Stimulated activated CD8-positive, alpha-beta memory T cell treated with anti-CD3 and anti-CD28 coated beads, Interleukin-4, amount 100 ng/mL, for 24 hours (primary cell): ENCODE results near the gene FEZF1.
"Not testable (repeated sequence)": the region's sequence is repeated elsewhere in the genome, so short reads cannot be mapped to it uniquely, and the experiment has no call there.

Source experiments
- DNase-seq: peaks from one replicate; pipeline ENCODE4 v3.0.0-alpha.2; 2020; ENCODE audit warnings: low read depth

Gene FEZF1

DNA sequence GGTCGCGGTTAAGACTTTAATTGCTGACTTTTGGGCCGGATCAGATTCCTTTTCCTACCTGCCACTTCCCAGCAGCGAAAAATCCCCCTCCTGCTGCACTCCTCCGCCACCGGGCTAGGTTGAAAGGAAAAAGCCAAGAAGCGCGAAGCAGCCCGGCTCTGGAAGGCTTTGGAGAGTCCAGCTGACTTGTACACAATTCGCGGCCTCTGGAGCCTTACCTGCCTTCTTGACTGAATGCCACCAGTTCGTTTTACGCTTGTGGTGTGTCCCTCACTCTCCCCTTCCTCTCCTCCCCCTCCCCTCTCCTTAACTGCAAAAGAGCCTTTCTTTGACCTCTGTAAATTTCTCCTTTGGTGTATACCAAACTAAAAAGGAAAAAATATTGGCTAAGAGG, 2.7 kb upstream of the FEZF1 start:
- DNase-seq: no peak

DNA sequence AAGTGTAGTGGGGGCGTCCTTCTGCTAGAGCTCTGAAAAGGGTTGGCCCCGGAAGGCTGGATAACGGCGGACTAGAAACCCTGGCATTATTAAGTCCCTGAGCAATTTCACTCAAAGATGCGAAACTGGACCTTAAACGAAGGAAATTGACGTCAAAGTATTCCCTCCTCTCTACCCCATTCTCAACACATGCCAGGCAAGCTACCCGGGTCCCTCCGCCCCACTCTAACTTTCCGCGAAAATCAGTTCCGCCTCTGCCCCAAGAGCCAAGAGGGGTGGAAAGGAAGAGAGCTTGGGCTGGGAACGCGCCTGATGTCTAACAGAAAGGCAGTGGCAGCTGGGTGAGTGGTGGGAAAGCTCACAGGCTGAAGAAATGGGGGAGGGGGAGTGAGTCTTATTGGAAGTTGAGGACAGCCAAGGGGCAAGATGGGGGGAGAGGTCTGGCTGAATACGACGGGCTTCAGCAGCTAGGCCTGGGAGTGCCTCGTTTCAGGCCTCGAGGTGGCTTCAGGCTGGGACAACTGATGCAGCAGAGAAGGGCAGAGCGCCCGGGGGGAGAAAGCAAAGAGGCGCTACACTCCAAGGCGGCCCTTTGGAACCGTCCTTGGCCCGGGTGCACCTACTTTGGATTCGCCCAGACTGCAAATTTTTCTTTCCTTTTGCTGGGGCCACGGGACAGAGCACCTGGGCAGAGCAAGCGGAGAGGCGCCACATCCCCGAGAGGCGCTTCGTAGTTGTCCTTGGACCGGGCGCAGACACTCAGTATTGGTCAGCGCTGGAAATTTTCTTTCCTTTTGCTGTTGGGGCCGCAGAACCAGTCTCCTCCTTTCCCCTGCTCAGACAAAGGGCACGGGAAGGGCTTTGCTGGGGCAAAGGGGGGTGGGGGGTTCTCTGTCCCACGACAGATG, 2.0 kb upstream of the FEZF1 start:
- DNase-seq: no peak

DNA sequence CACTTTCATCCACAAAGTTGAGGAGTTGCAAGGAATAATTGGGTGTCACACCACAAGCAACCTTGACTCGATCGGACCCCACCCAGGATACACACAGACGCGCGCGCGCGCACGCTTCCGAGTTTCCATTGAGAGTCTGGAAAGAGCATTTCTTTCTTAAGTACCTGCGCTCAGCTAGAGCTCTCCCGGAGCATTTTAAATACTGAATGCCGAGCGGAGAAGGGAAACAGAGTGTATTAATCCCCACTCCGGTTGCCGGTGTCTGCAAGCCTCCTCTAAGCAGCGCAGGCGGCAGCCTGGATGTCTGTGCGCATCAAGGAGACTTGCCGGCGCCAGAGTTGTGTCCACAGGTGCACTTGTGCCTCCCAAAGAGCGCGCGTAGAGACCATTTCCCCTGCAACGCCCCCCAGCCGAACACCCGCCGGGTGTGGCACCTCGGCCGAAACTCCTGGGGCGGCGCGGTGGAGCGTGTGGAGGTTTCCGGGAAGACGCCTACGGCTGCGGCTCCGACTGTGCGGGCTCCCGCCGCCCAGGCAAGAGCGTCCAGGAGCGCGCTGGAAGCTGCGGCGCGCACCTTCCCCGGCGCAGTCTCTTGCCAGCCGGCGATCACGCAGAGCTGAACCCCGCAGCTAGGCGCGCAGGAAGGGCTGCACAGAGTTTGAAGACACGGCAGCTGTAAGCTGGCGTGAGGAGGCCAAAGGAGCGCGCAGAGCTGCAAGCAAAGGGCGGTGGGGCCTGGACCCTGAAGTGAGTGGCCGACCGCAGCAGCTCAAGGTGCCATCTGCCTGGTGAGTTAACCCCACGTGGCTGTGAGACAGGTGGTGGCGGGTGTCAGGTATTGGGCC, 1.1 kb upstream of the FEZF1 start:
- DNase-seq: no peak

DNA sequence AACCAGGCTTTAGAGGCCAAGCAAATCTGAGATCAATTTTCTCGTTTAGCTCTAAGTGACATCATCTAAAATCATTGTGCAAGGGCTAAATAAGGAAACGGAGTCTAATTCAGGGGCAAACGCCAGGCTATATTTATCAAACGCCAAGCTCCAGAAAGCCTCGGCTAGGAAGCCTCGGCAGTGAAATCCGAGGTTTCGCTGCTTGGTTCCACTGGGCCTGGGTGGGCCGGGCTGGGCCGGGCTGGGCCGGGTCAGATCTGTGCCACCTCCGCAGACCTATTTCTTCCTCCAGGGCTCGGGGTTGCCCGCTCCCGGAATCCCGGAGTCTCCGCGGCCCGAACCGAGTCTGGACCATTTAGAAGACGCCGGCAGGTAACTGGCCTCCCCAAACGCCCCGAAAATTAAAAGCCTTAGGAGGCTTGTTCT, 459 bp upstream of the FEZF1 start:
- DNase-seq: no peak

DNA sequence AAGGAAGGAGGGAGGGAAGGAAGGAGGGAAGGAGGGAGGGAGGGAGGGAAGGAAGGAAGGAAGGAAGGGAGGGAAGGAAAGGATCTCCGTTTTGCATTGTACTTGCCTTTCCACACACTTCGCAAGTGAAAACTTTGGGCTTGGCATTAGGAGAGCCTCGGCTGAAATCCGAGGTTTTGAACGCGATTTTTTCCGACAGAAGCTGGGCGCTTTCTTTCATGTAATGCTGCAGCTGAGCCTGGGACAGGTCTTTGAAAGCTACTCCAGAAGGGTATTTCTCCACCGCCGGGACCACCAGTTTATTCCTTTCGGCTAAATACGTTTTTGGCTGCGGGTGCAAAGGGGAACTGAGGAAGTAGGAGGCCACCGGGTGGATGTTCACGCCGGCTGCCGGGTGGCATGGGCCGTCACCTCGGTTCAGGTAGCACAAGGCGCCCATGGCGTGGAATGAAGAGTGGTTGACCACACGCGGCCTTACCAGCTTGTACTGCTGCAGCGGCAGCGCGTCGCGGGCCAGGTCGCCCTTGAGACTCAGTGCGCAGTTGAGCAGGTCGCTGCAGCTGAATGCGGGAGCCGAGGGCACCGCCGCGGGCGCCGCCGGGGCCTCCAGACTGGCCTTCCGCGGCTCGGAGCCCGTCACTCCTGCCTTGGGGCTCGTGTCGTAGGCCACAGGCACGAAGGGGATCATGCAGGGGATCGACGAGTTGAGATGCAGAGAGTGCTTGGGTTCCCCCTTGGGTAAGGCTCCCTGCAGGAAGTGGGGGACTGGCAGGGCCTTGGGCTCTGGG, 825 bp downstream of the FEZF1 start:
- no peak for DNase-seq

DNA sequence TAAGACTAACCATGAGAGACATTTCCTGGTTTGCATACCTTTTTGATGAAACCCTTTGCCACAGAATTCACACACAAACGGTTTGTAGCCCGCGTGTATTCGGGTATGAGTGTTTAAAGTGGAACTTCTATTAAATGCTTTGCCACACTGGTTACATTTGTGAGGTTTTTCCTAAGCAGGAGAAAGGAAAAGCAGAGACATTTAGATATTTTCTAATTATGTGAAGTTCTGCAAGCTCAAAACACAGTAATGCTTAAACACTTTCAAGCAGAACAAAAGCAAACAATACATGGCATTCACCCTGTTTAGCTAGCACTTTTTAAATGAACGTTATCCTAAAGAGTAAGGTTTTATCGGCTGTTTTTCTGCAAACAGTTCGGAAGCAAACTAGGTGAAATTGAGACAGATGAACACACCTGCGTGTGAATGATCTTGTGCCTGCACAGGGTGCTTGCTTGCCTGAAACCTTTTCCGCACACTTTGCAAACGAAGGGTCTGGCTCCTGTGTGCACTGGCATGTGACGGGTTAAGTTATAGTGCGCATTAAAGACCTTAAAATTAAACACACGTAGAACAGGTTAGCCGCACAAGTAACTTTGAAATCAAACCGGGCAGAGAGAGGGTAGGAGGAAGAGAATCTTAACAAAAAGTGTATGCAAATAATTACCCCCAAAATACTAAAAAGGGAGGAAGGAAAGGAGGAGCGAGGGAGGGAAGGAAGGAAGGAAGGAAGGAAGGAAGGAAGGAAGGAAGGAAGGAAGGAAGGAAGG, 1.6 kb downstream of the FEZF1 start:
- DNase-seq: no peak

DNA sequence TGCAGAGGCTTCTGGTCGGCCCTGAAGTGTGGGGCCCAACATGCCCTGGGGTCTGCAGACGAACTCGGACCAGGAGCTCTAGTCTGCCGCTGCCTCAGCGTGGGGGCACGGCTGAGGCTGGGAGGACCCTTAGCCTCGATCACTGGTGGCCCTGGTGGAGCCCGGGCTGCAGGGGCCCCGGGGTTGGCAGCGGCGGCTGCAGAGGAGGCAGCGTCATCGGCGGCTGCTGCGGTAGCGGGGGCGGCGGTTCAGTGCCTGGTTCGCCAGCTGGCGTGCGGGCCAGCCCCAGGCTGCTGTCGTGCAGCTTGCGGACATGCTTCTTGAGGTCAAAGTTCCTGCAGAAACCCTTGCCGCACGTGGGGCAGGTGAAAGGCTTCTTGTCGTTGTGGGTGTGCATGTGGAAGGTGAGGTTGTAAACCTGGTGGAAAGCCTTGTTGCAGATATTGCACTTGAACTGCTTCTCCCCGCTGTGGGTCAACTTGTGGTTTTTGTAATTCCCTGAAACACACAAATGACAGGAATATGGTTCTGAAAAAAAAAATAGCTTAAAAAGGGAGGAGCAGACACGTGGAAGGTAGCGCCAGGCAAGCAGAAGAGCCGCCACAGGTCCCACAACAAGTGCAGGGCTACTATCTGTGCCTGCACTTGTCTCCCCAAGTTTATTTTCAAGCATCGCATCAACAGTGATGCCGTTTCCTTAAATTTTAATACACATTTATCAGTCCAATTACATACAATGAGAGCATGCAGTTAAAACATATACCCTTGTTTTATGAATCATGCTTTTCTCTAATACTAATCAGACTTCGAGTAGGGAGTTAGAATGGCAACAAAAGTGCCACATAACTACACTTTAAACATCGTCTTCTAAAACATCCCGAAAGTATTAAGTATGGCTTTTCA, 2.4 kb downstream of the FEZF1 start:
- DNase-seq: no peak

DNA sequence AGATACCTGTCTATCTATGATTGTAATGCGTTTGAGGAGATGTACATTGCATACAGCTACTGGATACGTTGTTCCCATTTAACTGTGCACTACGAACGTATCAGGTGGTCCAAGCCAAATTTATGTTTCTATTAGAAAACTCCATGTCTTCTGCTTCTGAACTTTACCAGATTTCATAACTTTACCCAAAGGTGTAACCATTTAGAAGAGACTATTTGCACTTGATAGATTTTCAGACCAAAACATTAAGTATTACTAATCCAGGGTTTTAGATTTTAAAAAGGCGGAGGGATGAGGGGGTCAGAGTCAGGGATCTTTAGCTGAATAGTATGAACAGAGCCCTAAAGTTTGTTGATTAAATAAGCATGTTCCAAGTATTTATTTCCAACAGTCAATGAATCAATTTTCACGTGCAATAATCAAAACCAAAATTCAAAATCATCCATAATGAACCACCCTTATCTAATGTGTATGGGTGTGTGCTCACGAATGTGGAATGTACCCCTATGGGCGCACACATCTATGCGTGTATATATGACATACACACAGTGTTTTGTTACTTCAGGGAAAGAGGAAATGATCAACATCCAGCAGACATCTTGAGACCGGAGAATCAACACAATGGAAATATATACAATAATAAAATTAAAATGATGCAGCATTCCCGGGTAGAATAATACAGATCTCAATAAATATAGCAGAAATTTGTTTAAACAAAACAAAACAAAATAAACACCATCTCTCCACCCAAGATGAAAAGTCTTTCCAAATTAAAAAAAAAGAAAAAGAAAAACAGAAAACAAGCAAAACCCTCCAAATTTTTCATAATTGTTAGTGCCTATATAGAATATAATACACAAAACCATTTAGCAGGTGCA, 3.4 kb downstream of the FEZF1 start:
- no peak for DNase-seq

DNA sequence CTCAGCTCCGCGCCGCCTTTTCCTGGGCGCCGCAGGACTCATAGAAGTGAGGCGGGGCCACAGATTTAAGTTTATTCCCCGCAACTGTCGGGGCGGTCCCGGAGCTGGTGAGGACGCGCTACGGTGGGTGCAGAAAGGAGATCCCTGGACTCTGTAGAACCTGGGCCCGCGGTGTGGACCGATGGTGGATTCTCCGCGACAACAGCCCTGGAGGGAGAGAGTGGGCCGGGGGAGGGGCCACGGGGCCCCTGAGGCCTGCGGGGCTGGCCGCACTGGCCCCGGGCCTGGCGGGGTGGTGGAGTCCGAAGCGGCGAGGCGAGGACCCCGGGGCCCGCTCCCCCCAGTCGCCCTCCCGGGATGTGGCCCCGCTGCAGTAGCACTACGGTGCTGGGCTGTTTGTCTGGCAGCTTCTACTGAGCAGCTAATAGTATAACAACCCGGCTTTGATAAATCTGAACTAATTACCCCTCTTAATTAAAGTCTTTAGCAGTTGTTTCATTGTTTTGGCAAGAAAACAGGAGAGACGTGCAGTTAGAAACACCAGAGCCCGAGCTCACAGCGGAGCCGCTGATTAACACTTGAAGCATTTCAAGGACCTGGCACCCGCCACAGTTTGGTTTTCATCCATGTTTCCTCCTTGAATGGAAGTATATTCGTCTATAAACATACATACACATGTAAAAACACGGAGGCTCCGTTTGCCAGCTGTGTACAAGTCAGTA, 4.2 kb downstream of the FEZF1 start:
- DNase-seq: no peak

DNA sequence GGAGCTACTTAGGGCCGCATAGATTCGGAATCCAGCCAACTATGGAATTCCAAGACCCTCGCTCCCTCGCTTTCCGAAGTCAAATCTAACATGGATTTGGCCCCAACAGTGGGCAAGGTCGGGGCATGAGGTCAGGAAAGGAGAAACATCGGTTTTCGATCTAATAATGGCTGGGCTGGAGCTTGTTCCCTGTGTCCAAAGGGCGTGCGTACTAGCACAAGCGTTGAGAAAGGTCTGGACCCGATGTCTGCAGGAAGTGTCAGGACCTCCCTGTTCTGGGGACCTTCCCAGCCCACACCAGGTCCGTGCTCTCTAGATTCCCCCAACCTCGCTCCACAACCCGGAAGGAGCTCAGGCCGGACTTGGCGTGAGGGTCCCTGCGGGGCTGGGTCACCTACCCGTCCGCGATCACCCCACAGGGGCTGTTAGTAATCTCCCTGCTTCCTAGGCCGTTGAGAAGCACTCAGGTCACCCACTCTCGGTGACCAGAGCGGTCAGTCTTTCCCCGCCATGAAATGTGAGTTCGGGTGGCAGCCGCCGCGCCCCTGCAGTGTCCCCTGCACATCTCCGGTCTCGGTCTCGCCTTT, 4.8 kb downstream of the FEZF1 start:
- DNase-seq: no peak

DNA sequence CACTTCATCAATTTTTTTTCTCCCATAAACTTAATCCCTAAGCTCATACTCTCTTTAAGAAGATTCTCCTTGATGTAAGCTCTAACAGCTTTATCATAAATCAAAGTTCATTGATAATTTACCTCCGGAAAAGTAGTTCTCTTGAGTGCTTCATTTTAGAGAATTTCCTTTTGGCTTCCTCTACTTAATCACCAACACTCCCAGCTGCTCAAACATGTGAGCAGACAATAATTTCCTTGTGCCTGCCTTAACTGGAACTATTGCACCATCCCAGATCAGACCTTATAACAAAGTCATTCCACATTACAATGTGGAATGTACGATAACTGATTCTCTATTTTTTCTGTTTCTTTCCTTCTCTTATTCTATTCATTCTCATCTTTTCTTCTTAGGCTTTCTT, 5.9 kb downstream of the FEZF1 start:
- DNase-seq: no peak

DNA sequence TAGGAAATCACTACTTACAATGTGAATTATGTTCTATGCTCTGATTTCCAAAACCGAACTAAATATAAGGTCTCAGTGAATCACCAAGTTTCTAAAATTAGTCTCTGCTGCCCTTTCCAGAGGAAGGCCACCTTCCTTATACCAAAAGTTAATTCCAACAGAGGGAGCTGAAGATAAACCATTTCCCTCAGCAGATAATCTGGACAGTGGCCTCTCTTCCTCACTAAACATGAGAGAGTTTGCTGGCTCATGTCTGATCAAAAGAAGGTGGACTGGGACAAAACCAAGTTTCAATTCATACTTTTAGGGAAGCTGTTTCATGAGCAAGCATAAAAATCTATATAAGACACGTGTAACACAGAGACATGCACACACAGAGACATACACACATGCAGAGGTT, 6.4 kb downstream of the FEZF1 start:
- no peak for DNase-seq

DNA sequence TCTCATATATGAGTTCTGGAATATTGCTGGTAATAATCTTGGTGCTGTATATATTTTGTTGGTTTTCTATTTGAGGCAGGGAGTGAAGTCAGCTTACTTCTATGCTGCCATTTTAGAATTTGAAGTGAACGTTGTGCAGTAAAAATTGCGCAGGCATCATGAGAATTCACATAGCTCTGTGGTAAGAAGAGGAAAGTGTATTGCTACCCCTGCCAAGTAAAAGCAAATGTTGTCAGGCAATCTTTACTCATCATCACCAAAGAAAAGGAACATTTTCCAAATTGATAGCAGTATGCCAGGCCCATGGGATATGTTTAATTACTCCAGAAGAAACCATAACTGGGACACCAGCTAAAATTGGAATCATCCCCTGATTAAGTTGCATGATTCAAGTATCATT, 13.4 kb downstream of the FEZF1 start:
- no peak for DNase-seq

DNA sequence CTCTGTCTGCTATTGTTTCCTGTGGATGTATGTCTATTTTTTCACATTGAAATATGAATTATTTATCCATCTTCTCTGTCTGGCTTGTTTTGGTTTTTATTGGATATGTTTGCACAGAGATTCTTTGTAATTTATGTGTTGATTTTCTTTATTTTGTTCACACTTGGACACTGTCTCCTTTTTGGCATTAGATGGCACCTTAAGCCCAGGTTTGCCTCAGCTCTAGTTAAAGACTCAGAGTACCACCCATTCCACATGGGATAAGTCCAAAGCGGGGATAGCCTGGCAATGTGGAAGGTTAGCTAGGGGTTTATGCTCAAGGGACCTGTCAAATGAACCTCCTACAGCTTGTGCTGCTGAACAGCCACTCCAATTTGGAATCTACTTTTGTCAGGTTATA, 14.1 kb downstream of the FEZF1 start:
- DNase-seq: no peak

DNA sequence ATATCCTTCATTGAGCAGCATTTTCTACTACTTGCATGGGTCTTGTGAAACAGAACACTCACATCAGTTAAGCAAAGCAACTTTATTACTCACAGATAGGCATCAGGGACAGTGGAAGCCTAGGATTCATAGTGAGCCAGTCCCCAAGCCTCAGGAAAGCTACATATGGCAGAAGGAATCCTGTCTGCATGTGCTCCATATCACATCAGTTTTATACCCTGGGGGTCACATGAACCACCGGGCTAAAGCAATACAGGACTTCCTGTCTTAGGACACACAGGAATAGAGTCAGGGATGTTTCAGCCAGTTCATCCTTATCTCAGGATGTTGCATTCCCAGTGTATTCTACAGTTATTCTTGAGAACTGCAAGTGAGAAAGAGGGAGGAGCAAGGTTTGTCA, 15.1 kb downstream of the FEZF1 start:
- DNase-seq: no peak

DNA sequence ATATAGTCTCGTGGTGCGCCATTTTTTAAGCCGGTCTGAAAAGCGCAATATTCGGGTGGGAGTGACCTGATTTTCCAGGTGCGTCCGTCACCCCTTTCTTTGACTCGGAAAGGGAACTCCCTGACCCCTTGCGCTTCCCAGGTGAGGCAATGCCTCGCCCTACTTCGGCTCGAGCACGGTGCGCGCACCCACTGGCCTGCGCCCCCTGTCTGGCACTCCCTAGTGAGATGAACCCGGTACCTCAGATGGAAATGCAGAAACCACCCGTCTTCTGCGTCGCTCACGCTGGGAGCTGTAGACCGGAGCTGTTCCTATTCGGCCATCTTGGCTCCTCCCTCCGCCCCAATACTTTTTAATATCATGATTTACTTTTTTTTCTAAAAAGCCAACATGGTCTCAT, 19.9 kb downstream of the FEZF1 start:
- DNase-seq: not testable (repeated sequence)

DNA sequence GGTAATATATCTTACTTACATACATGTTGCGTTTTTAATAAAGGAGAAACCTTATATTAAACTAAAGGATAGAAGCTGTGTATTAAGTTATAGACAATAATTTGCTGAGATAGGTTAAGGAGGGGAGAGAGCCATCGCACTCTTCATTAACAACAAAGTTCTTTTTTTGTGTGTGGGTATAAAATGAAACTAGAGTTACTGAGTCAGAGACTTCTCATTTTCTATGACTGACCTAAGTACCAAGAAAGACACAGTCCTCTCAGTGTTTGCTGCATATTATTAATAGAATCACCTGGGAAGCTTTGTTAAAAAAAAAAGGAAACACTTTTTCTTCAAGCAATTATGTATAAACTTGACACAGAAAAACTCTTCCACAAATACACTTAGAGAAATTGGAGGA, 31.4 kb downstream of the FEZF1 start:
- no peak for DNase-seq

DNA sequence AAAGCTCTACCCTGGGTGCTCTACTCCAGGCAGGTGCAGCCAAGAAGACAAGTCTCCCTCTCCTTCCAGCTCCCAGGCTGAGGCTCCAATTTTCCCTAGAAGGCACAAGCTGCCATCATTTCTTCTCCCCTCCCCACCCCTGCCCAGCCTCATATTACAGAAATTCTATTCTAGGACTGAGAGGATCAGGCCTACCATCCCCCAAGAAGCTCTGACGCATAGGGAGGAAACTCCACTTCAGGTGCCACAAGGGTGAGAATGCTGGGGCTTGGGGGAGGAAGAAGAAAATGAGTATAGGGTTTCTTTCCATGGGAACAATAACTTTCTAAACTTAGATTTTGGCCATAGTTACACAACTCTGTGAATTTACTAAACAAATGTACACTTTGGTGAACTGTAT, 35.3 kb downstream of the FEZF1 start:
- DNase-seq: no peak

DNA sequence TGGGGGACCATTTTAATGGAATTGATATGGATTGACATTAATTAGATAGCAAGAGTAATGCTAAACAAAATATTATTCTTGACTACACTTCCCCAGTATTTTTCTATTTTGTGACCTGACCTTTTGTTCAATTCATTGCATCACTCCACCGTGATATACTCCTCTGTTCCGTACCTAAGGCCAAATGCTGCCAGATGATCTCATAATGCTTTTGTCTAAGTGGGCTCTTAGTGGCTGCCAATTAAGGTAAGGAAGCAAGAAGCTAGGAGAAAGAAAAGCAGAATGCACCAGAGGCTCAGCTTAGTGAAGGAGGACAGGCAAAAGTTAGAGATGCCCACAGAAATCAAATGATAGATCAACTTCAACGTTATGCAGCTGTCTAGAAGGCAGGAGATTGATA, 36.4 kb downstream of the FEZF1 start:
- no peak for DNase-seq
